ENCODE measurements around the gene CYTH3. TPM values are rescaled to one million over a fixed set of nuclear protein-coding genes. Genes with fewer than 3 reads are reported as not detected.

CYTH3 gene
- total RNA-seq, 5 donors from 2014 or later (not counting 1 experiment from before 2014, with no cell fraction given): 5.0 to 16.3 (median 12.5) TPM

DNA sequence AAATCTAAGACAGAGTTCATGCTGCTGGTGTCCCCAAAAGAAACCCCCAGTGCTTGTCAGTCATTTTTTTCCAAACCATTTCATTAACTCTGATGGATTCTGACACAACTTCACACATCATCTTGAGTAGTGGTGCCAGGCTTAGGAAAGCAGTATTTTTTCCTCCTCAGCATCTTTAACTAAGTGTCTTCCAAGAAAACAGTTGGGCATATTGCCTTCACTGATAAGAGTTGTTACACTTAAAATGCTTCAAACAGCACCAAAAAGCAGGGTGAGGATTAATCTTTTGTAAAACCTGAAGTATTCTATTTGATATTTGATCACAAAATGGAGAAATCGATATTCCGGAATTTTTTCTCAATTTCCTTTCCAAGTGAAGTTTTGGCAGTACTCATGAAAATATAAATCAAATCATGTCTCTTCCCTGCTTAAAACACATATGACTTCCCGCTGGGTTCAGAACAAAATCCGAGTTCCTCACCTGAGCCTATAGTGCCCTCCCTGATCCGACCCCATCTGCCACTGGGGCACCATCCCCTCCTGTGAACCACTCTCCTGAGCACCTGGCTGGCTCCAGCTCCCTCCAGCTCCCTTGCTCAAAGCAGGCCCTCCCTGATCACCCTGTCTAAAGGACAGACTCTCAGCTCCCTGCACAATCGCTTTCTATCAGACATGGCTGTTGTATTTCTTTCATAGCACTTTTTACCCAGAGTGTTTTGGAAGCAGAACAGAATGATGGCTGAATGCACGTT is 61.6 kb downstream of the CYTH3 start:
- ChIA-PET CTCF (no interaction called here), POLR2A (no interaction called here)
- H3K27ac Mint-ChIP-seq: no peak overlapping the region

DNA sequence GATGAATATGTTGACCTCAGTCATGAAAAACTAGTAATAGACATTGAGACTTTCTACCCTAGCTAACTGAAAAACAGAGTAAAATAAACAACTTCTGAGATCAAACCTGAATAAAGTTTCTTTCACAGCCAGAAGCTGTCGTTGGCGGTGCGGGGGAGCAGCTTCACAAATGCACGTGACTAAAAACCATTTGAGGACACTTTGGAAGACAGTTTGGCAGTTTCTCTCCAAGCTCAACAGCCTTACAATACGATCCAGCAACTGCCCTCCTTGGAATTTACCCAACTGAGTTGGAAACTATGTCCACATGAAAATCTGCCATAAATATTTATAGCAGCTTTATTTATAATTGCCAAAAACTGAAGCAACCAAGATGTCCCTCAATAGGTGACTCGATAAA is 63.1 kb downstream of the CYTH3 start:
- no peaks in the 10 kb centered on the region for H3K27me3 Mint-ChIP-seq
- ATAC-seq (replicated peaks in 1 of 4): no peak
- peaks cover 0 to 2% (median 0%) of the 10 kb centered on the region in 3 donors for H3K4me1 Mint-ChIP-seq
- H3K9me3 ChIP-seq: no peaks in the 10 kb centered on the region
- no peaks in the 10 kb centered on the region for H3K36me3 Mint-ChIP-seq
- H3K27ac Mint-ChIP-seq: no peak overlapping the region
- DNase-seq: no peak
- H3K27ac ChIP-seq (ENCODE audit: low read length): no peak overlapping the region
- H3K27me3 ChIP-seq (replicated peaks in 1 of 2; ENCODE audit: control insufficient read depth in 2 of 2, extremely low read depth in 1 of 2, insufficient read depth in 2 of 2, low read length in 1 of 2): no peaks in the 10 kb centered on the region
- CTCF ChIA-PET: interaction anchor here in 1 of 2 donors (0.6 kb wide), 1 partner anchor 844 kb away, joined by 7 read pairs; no protein-coding TSS in a partner anchor
- H3K4me1 ChIP-seq (ENCODE audit: control insufficient read depth in 1 of 2, extremely low read depth in 1 of 2, insufficient read depth in 2 of 2, low read length in 2 of 2): no peaks in the 10 kb centered on the region
- no peaks in the 10 kb centered on the region for H3K9me3 Mint-ChIP-seq
- no peaks in the 10 kb centered on the region for H3K36me3 ChIP-seq (ENCODE audit: control insufficient read depth in 2 of 2, extremely low read depth in 1 of 2, insufficient read depth in 1 of 2, low read length in 1 of 2)
- POLR2A ChIA-PET: no interaction called here
- 100% methylated on average over 4 of the region's 6 CpGs for WGBS (ENCODE audit: insufficient coverage)
- H3K4me3 ChIP-seq (ENCODE audit: control insufficient read depth in 1 of 2, extremely low read depth in 1 of 2, low read length in 1 of 2): no peak overlapping the region
- no peak overlapping the region for H3K4me3 Mint-ChIP-seq

More for the DNA sequence above, 61.6 kb downstream of the CYTH3 start:
- no peak overlapping the region for H3K4me3 Mint-ChIP-seq
- peaks cover 0 to 3% (median 0%) of the 10 kb centered on the region in 3 donors for H3K9me3 Mint-ChIP-seq
- no peaks in the 10 kb centered on the region for H3K4me1 ChIP-seq (ENCODE audit: control insufficient read depth in 1 of 2, extremely low read depth in 1 of 2, insufficient read depth in 2 of 2, low read length in 2 of 2)
- H3K27me3 Mint-ChIP-seq: no peaks in the 10 kb centered on the region
- no peak overlapping the region for H3K4me3 ChIP-seq (ENCODE audit: control insufficient read depth in 1 of 2, extremely low read depth in 1 of 2, low read length in 1 of 2)
- H3K9me3 ChIP-seq: no peaks in the 10 kb centered on the region
- peaks cover 0 to 5% (median 0%) of the 10 kb centered on the region in 3 donors for H3K4me1 Mint-ChIP-seq
- 95% methylated on average over 5 of the region's 7 CpGs for WGBS (ENCODE audit: insufficient coverage)
- no peaks in the 10 kb centered on the region for H3K36me3 ChIP-seq (ENCODE audit: control insufficient read depth in 2 of 2, extremely low read depth in 1 of 2, insufficient read depth in 1 of 2, low read length in 1 of 2)
- H3K27me3 ChIP-seq (replicated peaks in 1 of 2; ENCODE audit: control insufficient read depth in 2 of 2, extremely low read depth in 1 of 2, insufficient read depth in 2 of 2, low read length in 1 of 2): no peaks in the 10 kb centered on the region
- no peak for ATAC-seq (replicated peaks in 1 of 4)
- no peak overlapping the region for H3K27ac ChIP-seq (ENCODE audit: low read length)
- DNase-seq: no peak
- H3K36me3 Mint-ChIP-seq: peaks cover 3% of the 10 kb centered on the region

DNA sequence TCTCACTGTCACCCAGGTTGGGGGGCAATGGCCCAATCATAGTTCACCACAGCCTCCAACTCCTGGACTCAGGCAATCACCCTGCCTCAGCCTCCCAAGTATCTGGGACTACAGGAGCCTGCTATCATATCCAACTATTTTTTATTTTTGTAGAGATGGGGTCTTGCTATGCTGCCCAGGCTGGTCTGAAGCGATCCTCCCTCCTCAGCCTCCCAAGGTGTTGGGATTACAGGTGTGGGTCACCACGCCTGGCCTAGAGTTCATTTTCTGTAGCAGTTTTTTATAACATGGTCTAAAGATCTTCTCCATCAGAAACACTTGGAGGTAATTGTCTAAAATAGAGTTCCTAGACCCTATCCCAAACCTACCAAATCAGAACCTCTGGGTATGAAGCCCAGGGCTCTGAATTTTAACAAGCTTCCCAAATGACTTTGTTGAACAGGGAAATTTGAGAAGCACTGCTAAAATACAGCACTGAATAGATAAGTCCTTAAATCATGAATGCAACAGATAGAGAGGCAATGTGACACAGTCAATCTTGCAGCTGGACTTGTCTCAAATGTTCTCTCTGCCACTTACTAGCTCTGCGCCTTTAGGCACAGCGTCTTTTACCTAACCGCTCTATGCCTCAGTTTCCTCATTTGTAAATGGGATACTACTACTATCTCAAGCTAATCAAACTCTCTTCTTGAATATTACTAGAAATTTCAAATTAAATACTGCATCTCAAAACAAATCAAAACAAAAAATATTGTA is 63.7 kb downstream of the CYTH3 start:
- no peak for DNase-seq
- Mint-ChIP-seq H3K4me1 (peaks cover 0 to 2% (median 0%) of the 10 kb centered on the region in 3 donors), H3K4me3 (no peak overlapping the region), H3K27ac (no peak overlapping the region), H3K27me3 (no peaks in the 10 kb centered on the region), H3K36me3 (no peaks in the 10 kb centered on the region), H3K9me3 (no peaks in the 10 kb centered on the region)
- CTCF ChIA-PET: no interaction called here
- no peaks in the 10 kb centered on the region for H3K27me3 ChIP-seq (replicated peaks in 1 of 2; ENCODE audit: control insufficient read depth in 2 of 2, extremely low read depth in 1 of 2, insufficient read depth in 2 of 2, low read length in 1 of 2)
- no peak overlapping the region for H3K4me3 ChIP-seq (ENCODE audit: control insufficient read depth in 1 of 2, extremely low read depth in 1 of 2, low read length in 1 of 2)
- 80% methylated on average over 1 of the region's 5 CpGs for WGBS (ENCODE audit: insufficient coverage)
- no peak for ATAC-seq (replicated peaks in 1 of 4)
- POLR2A ChIA-PET: no interaction called here
- no peaks in the 10 kb centered on the region for H3K4me1 ChIP-seq (ENCODE audit: control insufficient read depth in 1 of 2, extremely low read depth in 1 of 2, insufficient read depth in 2 of 2, low read length in 2 of 2)
- no peaks in the 10 kb centered on the region for H3K9me3 ChIP-seq
- no peaks in the 10 kb centered on the region for H3K36me3 ChIP-seq (ENCODE audit: control insufficient read depth in 2 of 2, extremely low read depth in 1 of 2, insufficient read depth in 1 of 2, low read length in 1 of 2)
- no peak overlapping the region for H3K27ac ChIP-seq (ENCODE audit: low read length)

DNA sequence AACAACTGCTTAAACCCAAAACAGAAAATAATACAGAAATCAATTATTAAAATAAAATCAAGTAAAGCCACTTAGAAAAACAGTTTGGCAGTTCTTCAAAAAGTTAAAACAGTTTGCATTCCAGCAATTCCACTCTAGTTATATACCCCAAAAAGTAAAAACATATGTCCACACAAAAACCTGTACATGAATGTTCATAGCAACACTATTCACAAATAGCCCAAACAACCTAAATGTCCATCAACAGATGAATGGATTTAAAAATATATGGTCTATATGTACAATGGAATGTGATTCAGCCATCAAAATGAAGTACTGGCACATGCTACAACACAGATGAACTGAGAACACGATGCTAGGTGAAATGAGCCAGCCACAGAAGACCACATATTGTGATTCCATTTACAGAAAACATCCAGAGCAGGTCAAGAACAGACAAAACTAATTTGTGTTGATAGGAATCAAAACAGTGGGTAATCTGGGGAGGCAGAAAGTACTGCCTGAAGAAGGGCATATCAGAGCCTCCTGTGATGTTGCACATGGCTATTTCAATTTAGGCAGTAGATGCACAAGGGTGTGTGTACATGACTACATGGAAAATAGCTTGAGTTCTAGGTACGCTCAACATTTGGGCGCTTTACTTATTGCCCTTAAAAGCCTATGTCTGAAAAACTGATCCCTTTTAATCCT is 66.3 kb downstream of the CYTH3 start:
- Histone ChIP-seq H3K27ac (ENCODE audit: low read length) (no peak overlapping the region), H3K27me3 (replicated peaks in 1 of 2; ENCODE audit: control insufficient read depth in 2 of 2, extremely low read depth in 1 of 2, insufficient read depth in 2 of 2, low read length in 1 of 2) (no peaks in the 10 kb centered on the region), H3K4me3 (ENCODE audit: control insufficient read depth in 1 of 2, extremely low read depth in 1 of 2, low read length in 1 of 2) (no peak overlapping the region), H3K4me1 (ENCODE audit: control insufficient read depth in 1 of 2, extremely low read depth in 1 of 2, insufficient read depth in 2 of 2, low read length in 2 of 2) (no peaks in the 10 kb centered on the region), H3K9me3 (no peaks in the 10 kb centered on the region), H3K36me3 (ENCODE audit: control insufficient read depth in 2 of 2, extremely low read depth in 1 of 2, insufficient read depth in 1 of 2, low read length in 1 of 2) (no peaks in the 10 kb centered on the region)
- ATAC-seq (replicated peaks in 1 of 4) (no peak), DNase-seq (no peak)
- WGBS (ENCODE audit: insufficient coverage): 80% methylated on average over 1 of the region's 3 CpGs
- ChIA-PET POLR2A (interaction anchor here in 1 of 2 donors (0.6 kb wide), 1 partner anchor 589 kb away, joined by 11 read pairs; no protein-coding TSS in a partner anchor), CTCF (no interaction called here)
- Mint-ChIP-seq H3K9me3 (no peaks in the 10 kb centered on the region), H3K4me1 (peaks cover 0 to 2% (median 0%) of the 10 kb centered on the region in 3 donors), H3K27me3 (no peaks in the 10 kb centered on the region), H3K36me3 (no peaks in the 10 kb centered on the region), H3K27ac (no peak overlapping the region), H3K4me3 (no peak overlapping the region)

DNA sequence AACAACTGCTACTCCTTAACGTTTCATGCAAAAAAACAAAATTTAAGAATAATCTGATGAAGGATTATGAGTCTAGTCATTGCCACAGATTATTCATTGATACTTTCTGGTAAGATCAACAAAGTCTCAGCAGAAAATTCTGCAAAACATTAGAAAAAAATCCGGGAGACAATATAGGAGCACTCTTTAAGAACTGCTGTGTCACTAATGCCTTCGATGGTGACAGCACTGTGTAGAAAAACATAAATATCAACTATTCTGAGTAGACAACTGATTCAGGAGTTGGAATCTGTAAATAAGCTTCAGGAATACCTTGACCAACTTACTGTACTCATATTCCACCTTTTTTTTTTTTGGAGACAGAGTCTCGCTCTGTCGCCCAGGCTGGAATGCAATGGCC is 69.0 kb downstream of the CYTH3 start:
- Histone ChIP-seq H3K9me3 (no peaks in the 10 kb centered on the region), H3K4me1 (ENCODE audit: control insufficient read depth in 1 of 2, extremely low read depth in 1 of 2, insufficient read depth in 2 of 2, low read length in 2 of 2) (no peaks in the 10 kb centered on the region), H3K4me3 (ENCODE audit: control insufficient read depth in 1 of 2, extremely low read depth in 1 of 2, low read length in 1 of 2) (no peak overlapping the region), H3K36me3 (ENCODE audit: control insufficient read depth in 2 of 2, extremely low read depth in 1 of 2, insufficient read depth in 1 of 2, low read length in 1 of 2) (no peaks in the 10 kb centered on the region), H3K27me3 (replicated peaks in 1 of 2; ENCODE audit: control insufficient read depth in 2 of 2, extremely low read depth in 1 of 2, insufficient read depth in 2 of 2, low read length in 1 of 2) (no peaks in the 10 kb centered on the region), H3K27ac (ENCODE audit: low read length) (no peak overlapping the region)
- ChIA-PET POLR2A (interaction anchor here (0.6 kb wide), 3 partner anchors 129 to 382 kb away, joined by 3 to 6 read pairs (median 3); no protein-coding TSS in a partner anchor), CTCF (no interaction called here)
- no peak for ATAC-seq (replicated peaks in 1 of 4)
- WGBS (ENCODE audit: insufficient coverage): 100% methylated on average over 1 of the region's 5 CpGs
- peaks cover 0 to 2% (median 0%) of the 10 kb centered on the region in 3 donors for H3K4me1 Mint-ChIP-seq
- H3K4me3 Mint-ChIP-seq: no peak overlapping the region
- H3K9me3 Mint-ChIP-seq: no peaks in the 10 kb centered on the region
- DNase-seq: no peak
- no peak overlapping the region for H3K27ac Mint-ChIP-seq
- no peaks in the 10 kb centered on the region for H3K36me3 Mint-ChIP-seq
- no peaks in the 10 kb centered on the region for H3K27me3 Mint-ChIP-seq

DNA sequence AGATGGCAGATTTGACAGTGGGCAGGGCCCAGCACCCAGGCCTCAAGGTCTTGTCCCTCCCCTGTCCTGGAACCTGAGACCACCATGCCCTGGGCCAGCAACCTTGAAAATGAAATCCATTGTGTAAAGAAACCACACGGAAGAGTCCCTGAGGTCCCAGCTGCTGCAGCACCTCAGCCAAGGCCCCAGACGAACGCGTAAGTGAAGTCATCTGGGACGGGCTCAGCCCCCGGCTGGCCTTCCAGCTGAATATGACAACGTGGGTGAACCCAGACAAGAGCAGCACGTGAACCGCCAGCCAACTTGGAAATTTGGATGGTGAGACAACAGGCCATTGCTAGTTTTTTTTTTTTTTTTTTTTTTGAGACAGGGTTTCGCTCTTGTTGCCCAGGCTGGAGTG is 70.3 kb downstream of the CYTH3 start:
- Mint-ChIP-seq H3K4me1 (peaks cover 0 to 2% (median 0%) of the 10 kb centered on the region in 3 donors), H3K36me3 (no peaks in the 10 kb centered on the region), H3K27ac (no peak overlapping the region), H3K9me3 (no peaks in the 10 kb centered on the region), H3K4me3 (no peak overlapping the region), H3K27me3 (no peaks in the 10 kb centered on the region)
- H3K4me3 ChIP-seq (ENCODE audit: control insufficient read depth in 1 of 2, extremely low read depth in 1 of 2, low read length in 1 of 2): no peak overlapping the region
- WGBS (ENCODE audit: insufficient coverage): 95% methylated on average over 9 of the region's 10 CpGs
- ChIA-PET POLR2A (no interaction called here), CTCF (interaction anchor here (0.6 kb wide), 2 partner anchors 102 to 142 kb away, joined by 3 read pairs; no protein-coding TSS in a partner anchor)
- ATAC-seq (replicated peaks in 1 of 4): no peak
- H3K36me3 ChIP-seq (ENCODE audit: control insufficient read depth in 2 of 2, extremely low read depth in 1 of 2, insufficient read depth in 1 of 2, low read length in 1 of 2): no peaks in the 10 kb centered on the region
- H3K27ac ChIP-seq (ENCODE audit: low read length): no peak overlapping the region
- H3K9me3 ChIP-seq: no peaks in the 10 kb centered on the region
- no peaks in the 10 kb centered on the region for H3K4me1 ChIP-seq (ENCODE audit: control insufficient read depth in 1 of 2, extremely low read depth in 1 of 2, insufficient read depth in 2 of 2, low read length in 2 of 2)
- no peak for DNase-seq
- peaks cover 0 to 3% of the 10 kb centered on the region in 2 experiments for H3K27me3 ChIP-seq (replicated peaks in 1 of 2; ENCODE audit: control insufficient read depth in 2 of 2, extremely low read depth in 1 of 2, insufficient read depth in 2 of 2, low read length in 1 of 2)
